Measurements from ENCODE around the gene GBA2.

DNA sequence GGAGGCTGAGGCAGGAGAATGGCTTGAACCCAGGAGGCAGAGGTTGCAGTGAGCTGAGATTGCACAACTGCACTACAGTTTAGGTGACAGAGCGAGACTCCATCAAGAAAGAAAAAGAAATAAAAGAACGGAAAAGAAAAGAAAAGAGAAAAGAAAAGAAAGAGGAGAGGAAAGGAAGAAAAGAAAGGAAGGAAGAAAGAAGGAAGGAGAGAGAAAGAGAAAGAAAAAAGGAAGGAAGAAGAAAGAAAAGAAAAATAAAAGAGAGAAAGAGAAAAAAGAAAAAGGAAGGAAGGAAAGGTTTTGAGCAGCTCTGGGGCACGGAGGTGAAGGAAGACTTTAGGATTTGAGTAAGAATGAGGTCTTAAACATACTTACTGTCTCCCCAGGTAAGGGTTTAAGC is 35.5 kb downstream of the GBA2 start:
- TF ChIP-seq POLR2A (IDR thresholded peaks at IDR 0.05) (no peak), EP300 (IDR thresholded peaks at IDR 0.05) (no peak)
- TF ChIP-seq, protein P1, sequence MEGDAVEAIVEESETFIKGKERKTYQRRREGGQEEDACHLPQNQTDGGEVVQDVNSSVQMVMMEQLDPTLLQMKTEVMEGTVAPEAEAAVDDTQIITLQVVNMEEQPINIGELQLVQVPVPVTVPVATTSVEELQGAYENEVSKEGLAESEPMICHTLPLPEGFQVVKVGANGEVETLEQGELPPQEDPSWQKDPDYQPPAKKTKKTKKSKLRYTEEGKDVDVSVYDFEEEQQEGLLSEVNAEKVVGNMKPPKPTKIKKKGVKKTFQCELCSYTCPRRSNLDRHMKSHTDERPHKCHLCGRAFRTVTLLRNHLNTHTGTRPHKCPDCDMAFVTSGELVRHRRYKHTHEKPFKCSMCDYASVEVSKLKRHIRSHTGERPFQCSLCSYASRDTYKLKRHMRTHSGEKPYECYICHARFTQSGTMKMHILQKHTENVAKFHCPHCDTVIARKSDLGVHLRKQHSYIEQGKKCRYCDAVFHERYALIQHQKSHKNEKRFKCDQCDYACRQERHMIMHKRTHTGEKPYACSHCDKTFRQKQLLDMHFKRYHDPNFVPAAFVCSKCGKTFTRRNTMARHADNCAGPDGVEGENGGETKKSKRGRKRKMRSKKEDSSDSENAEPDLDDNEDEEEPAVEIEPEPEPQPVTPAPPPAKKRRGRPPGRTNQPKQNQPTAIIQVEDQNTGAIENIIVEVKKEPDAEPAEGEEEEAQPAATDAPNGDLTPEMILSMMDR (IDR thresholded peaks at IDR 0.05), result no peak
